Spinal cord (tissue), 10 donors: ENCODE data around the gene DYSF. TPM values are rescaled to one million over a fixed set of nuclear protein-coding genes. Genes with fewer than 3 reads are reported as not detected.

Experiments used
- DNase-seq, 6 donors: peaks; one replicate each; pipeline versions ENCODE4 v3.0.0 to v3.0.0-alpha.2; 2013 to 2015; ENCODE audit warnings: low spot score in 6 of 6, low read depth in 4 of 6
- H3K27ac ChIP-seq: one replicate; pipeline ENCODE4 v1.5.1; 2013; ENCODE audit warnings: low read depth, low read length, control low read depth
- H3K27me3 ChIP-seq: one replicate; pipeline ENCODE4 v1.6.1; 2013; ENCODE audit warnings: low read length; ENCODE audit not compliant: control insufficient read depth, insufficient read depth
- H3K36me3 ChIP-seq: one replicate; pipeline ENCODE4 v1.6.1; 2013; ENCODE audit warnings: low read length; ENCODE audit not compliant: control insufficient read depth, insufficient read depth
- H3K4me1 ChIP-seq: one replicate; pipeline ENCODE4 v1.6.1; 2013; ENCODE audit warnings: low read length; ENCODE audit not compliant: control insufficient read depth, insufficient read depth
- H3K4me3 ChIP-seq: one replicate; pipeline ENCODE4 v1.5.1; 2013; ENCODE audit warnings: low read depth, low read length, control low read depth
- H3K9me3 ChIP-seq: one replicate; pipeline ENCODE4 v1.6.1; 2013; ENCODE audit warnings: low read length; ENCODE audit not compliant: control insufficient read depth, insufficient read depth
- WGBS: methylation state at CpG from one replicate; pipeline ENCODE4 v1.1.5; 2013; ENCODE audit warnings: missing lambda C conversion rate; ENCODE audit not compliant: insufficient coverage; 5-methylcytosine and 5-hydroxymethylcytosine counted together
- polyA plus RNA-seq, 2 donors: library from polyadenylated mRNA; unstranded; fragments of 120-200 nt; gene quantifications; one replicate each; pipeline ENCODE4 v1.2.1, GENCODE V29; 2013; ENCODE audit not compliant: insufficient read length in 2 of 2
- total RNA-seq, 2 donors: library from RNA; depleted of rRNA in 1 of 2; stranded (reverse); fragments of 120-200 nt in 1 of 2; fragments of >200 nt in 1 of 2; gene quantifications; one replicate each; pipeline versions ENCODE4 v1.2.3 to v1.2.4, GENCODE V29; 2013 to 2014
- donor health status: healthy.

Gene DYSF
- total and polyA plus RNA-seq, 4 donors = 3.5 to 12.0 (median 6.7) TPM

- WGBS = 90% methylated on average over 16 of the region's 17 CpGs
- no peak for DNase-seq
- no peak overlapping the region for H3K4me3 ChIP-seq
- no peaks in the 10 kb centered on the region for H3K4me1 ChIP-seq
- H3K36me3 ChIP-seq = no peaks in the 10 kb centered on the region
- H3K9me3 ChIP-seq = no peaks in the 10 kb centered on the region
- no peak overlapping the region for H3K27ac ChIP-seq
- no peaks in the 10 kb centered on the region for H3K27me3 ChIP-seq
These were observed 277.5 kb downstream of the DYSF start for GRCh38 chr2:71730785-71731383.

- no peaks in the 10 kb centered on the region for H3K4me1 ChIP-seq
- DNase-seq = no peak
- H3K27ac ChIP-seq = no peak overlapping the region
These were observed 281.3 kb downstream of the DYSF start for GRCh38 chr2:71734620-71735019.

GRCh38 chr2:71735676-71736075 is 282.3 kb downstream of the DYSF start:
- Histone ChIP-seq H3K4me1 (no peaks in the 10 kb centered on the region), H3K27ac (no peak overlapping the region), H3K36me3 (no peaks in the 10 kb centered on the region), H3K27me3 (no peaks in the 10 kb centered on the region), H3K9me3 (no peaks in the 10 kb centered on the region), H3K4me3 (no peak overlapping the region)
- DNase-seq = no peak
- WGBS = 100% methylated on average over 1 of the region's 1 CpG

More at GRCh38 chr2:71734620-71735019, 281.3 kb downstream of the DYSF start:
- Histone ChIP-seq H3K27me3 (no peaks in the 10 kb centered on the region), H3K4me3 (no peak overlapping the region), H3K9me3 (no peaks in the 10 kb centered on the region), H3K36me3 (no peaks in the 10 kb centered on the region)

Other genes starting within 250 kb of the DYSF start
- 10 to 100 TPM; 14.0 to 42.3 TPM for gene PAIP2B, start 226.5 kb upstream of the DYSF start, total RNA-seq
- 10 to 100 TPM; 16.9 to 22.2 TPM for gene PAIP2B, start 226.5 kb upstream of the DYSF start, polyA plus RNA-seq
- gene ZNF638, start 121.8 kb upstream of the DYSF start, total RNA-seq = 100 to 1,000 TPM; 258 to 317 TPM
- 100 to 1,000 TPM; 193 to 194 TPM for gene ZNF638, start 121.8 kb upstream of the DYSF start, polyA plus RNA-seq